DMS53 treated with DMSO at 0.1 percent for 48 hours (cell line): ENCODE data around the gene CCDC28B.
A peak's percentile ranks its signal among the peaks of the same experiment; 100 is the strongest.

Experiments used
- DNase-seq: peaks from one replicate; lab custom pipeline; 2025; ENCODE audit not compliant: unreplicated experiment; lab: John Stamatoyannopoulos, UW

The CCDC28B gene

GRCh38 chr1:32192220-32192948, 8.0 kb upstream of the CCDC28B start:
- DNase-seq, result no peak

GRCh38 chr1:32194984-32195383, 5.4 kb upstream of the CCDC28B start:
- no peak for DNase-seq

GRCh38 chr1:32195531-32195930, 4.9 kb upstream of the CCDC28B start:
- DNase-seq, result no peak

GRCh38 chr1:32195972-32196823, 4.2 kb upstream of the CCDC28B start:
- no peak for DNase-seq

- DNase-seq, result no peak
Observed at GRCh38 chr1:32197074-32197473, 3.3 kb upstream of the CCDC28B start.

- DNase-seq, result no peak
Observed at GRCh38 chr1:32197837-32198236, 2.6 kb upstream of the CCDC28B start.

- no peak for DNase-seq
Observed at GRCh38 chr1:32198237-32199042, 2.0 kb upstream of the CCDC28B start.

- DNase-seq, result no peak
Observed at GRCh38 chr1:32199043-32199716, 1.2 kb upstream of the CCDC28B start.

- no peak for DNase-seq
Observed at GRCh38 chr1:32199717-32200072, 700 bp upstream of the CCDC28B start.

- DNase-seq, result no peak
Observed at GRCh38 chr1:32201011-32201855, 838 bp downstream of the CCDC28B start.

GRCh38 chr1:32204943-32205361, 4.6 kb downstream of the CCDC28B start:
- DNase-seq, result peak; percentile 41

GRCh38 chr1:32205401-32206370, 5.3 kb downstream of the CCDC28B start, which contains the start of gene IQCC:
Gene IQCC, plus strand, starts transcription at chr1:32205671. Its CDS starts 11 bp downstream, at chr1:32205682.
- DNase-seq, result peak; percentile 79

- DNase-seq, result no peak
Observed at GRCh38 chr1:32208469-32208868, 8.1 kb downstream of the CCDC28B start.

GRCh38 chr1:32208891-32209328, 8.5 kb downstream of the CCDC28B start, which contains the start of gene DCDC2B:
Gene DCDC2B, plus strand, starts transcription at chr1:32209089. Its CDS starts 5 bp downstream, at chr1:32209094.
- peak; percentile 96 for DNase-seq

- peak; percentile 66 for DNase-seq
Observed at GRCh38 chr1:32215629-32216480, 15.5 kb downstream of the CCDC28B start.

- no peak for DNase-seq
Observed at GRCh38 chr1:32216566-32216965, 16.2 kb downstream of the CCDC28B start.

- no peak for DNase-seq
Observed at GRCh38 chr1:32219022-32219421, 18.6 kb downstream of the CCDC28B start.
